ENCODE data around the gene SUPT4H1. TPM values are rescaled to one million over a fixed set of nuclear protein-coding genes. Genes with fewer than 3 reads are reported as not detected.

The SUPT4H1 gene
- polyA plus RNA-seq, 3 donors, result 120 to 143 (median 142) TPM

GRCh38 chr17:58326609-58327362 lies 25.2 kb downstream of the SUPT4H1 start:
- no peak for DNase-seq (ENCODE audit: extremely low read depth in 1 of 11, low read depth in 9 of 11, low spot score in 4 of 11)

- DNase-seq (ENCODE audit: extremely low read depth in 1 of 11, low read depth in 9 of 11, low spot score in 4 of 11), result no peak
Observed at GRCh38 chr17:58325976-58326468, 26.0 kb downstream of the SUPT4H1 start.

- DNase-seq (ENCODE audit: extremely low read depth in 1 of 11, low read depth in 9 of 11, low spot score in 4 of 11), result no peak
Observed at GRCh38 chr17:58325289-58325726, 26.7 kb downstream of the SUPT4H1 start.

- DNase-seq (ENCODE audit: extremely low read depth in 1 of 11, low read depth in 9 of 11, low spot score in 4 of 11), result peak in 4 of 11 donors; percentile 33 to 66 (median 52)
Observed at GRCh38 chr17:58324409-58325288, 27.4 kb downstream of the SUPT4H1 start.

GRCh38 chr17:58324056-58324408 lies 28.0 kb downstream of the SUPT4H1 start:
- DNase-seq (ENCODE audit: extremely low read depth in 1 of 11, low read depth in 9 of 11, low spot score in 4 of 11), result no peak

GRCh38 chr17:58323366-58324055 lies 28.5 kb downstream of the SUPT4H1 start:
- DNase-seq (ENCODE audit: extremely low read depth in 1 of 11, low read depth in 9 of 11, low spot score in 4 of 11), result no peak

- DNase-seq (ENCODE audit: extremely low read depth in 1 of 11, low read depth in 9 of 11, low spot score in 4 of 11), result no peak
Observed at GRCh38 chr17:58322581-58323185, 29.3 kb downstream of the SUPT4H1 start.

- DNase-seq (ENCODE audit: extremely low read depth in 1 of 11, low read depth in 9 of 11, low spot score in 4 of 11), result no peak
Observed at GRCh38 chr17:58321571-58322525, 30.2 kb downstream of the SUPT4H1 start.

- no peak for DNase-seq (ENCODE audit: extremely low read depth in 1 of 11, low read depth in 9 of 11, low spot score in 4 of 11)
Observed at GRCh38 chr17:58320570-58321323, 31.3 kb downstream of the SUPT4H1 start.

GRCh38 chr17:58320163-58320558 lies 31.8 kb downstream of the SUPT4H1 start:
- DNase-seq (ENCODE audit: extremely low read depth in 1 of 11, low read depth in 9 of 11, low spot score in 4 of 11), result no peak

- no peak for DNase-seq (ENCODE audit: extremely low read depth in 1 of 11, low read depth in 9 of 11, low spot score in 4 of 11)
Observed at GRCh38 chr17:58319173-58320162, 32.5 kb downstream of the SUPT4H1 start.

- DNase-seq (ENCODE audit: extremely low read depth in 1 of 11, low read depth in 9 of 11, low spot score in 4 of 11), result no peak
Observed at GRCh38 chr17:58318627-58319172, 33.3 kb downstream of the SUPT4H1 start.

GRCh38 chr17:58318065-58318481 lies 33.9 kb downstream of the SUPT4H1 start:
- DNase-seq (ENCODE audit: extremely low read depth in 1 of 11, low read depth in 9 of 11, low spot score in 4 of 11), result no peak

GRCh38 chr17:58317421-58318064 lies 34.5 kb downstream of the SUPT4H1 start:
- no peak for DNase-seq (ENCODE audit: extremely low read depth in 1 of 11, low read depth in 9 of 11, low spot score in 4 of 11)

- no peak for DNase-seq (ENCODE audit: extremely low read depth in 1 of 11, low read depth in 9 of 11, low spot score in 4 of 11)
Observed at GRCh38 chr17:58316260-58316960, 35.6 kb downstream of the SUPT4H1 start.
